Measurements from ENCODE around the gene DUOXA1.

Gene DUOXA1

GRCh38 chr15:45110256-45110820 lies 19.3 kb downstream of the DUOXA1 start:
- TF ChIP-seq SIN3A (IDR thresholded peaks at IDR 0.05; ENCODE audit: borderline replicate concordance, insufficient read depth, low read length) (no peak), FOXP2 (optimal IDR thresholded peaks at IDR 0.05; ENCODE audit: borderline replicate concordance, extremely low read depth, extremely low read length, insufficient read depth) (no peak), REST (IDR thresholded peaks at IDR 0.05; ENCODE audit: insufficient read depth in 1 of 2, low read depth in 2 of 2, low read length in 2 of 2) (no peak), POLR2AphosphoS5 (IDR thresholded peaks at IDR 0.05; ENCODE audit: low read depth, low read length) (no peak), TAF1 (IDR thresholded peaks at IDR 0.05; ENCODE audit: borderline replicate concordance, insufficient read depth, low read length) (no peak)

GRCh38 chr15:45107941-45108630 lies 21.6 kb downstream of the DUOXA1 start:
- no peak for TF ChIP-seq SIN3A (IDR thresholded peaks at IDR 0.05; ENCODE audit: borderline replicate concordance, insufficient read depth, low read length)
- TF ChIP-seq POLR2AphosphoS5 (IDR thresholded peaks at IDR 0.05; ENCODE audit: low read depth, low read length): no peak
- no peak for TF ChIP-seq FOXP2 (optimal IDR thresholded peaks at IDR 0.05; ENCODE audit: borderline replicate concordance, extremely low read depth, extremely low read length, insufficient read depth)
- no peak for TF ChIP-seq REST (IDR thresholded peaks at IDR 0.05; ENCODE audit: insufficient read depth in 1 of 2, low read depth in 2 of 2, low read length in 2 of 2)
- TF ChIP-seq TAF1 (IDR thresholded peaks at IDR 0.05; ENCODE audit: borderline replicate concordance, insufficient read depth, low read length): no peak

- no peak for TF ChIP-seq TAF1 (IDR thresholded peaks at IDR 0.05; ENCODE audit: borderline replicate concordance, insufficient read depth, low read length)
- TF ChIP-seq FOXP2 (optimal IDR thresholded peaks at IDR 0.05; ENCODE audit: borderline replicate concordance, extremely low read depth, extremely low read length, insufficient read depth): no peak
- no peak for TF ChIP-seq SIN3A (IDR thresholded peaks at IDR 0.05; ENCODE audit: borderline replicate concordance, insufficient read depth, low read length)
- no peak for TF ChIP-seq REST (IDR thresholded peaks at IDR 0.05; ENCODE audit: insufficient read depth in 1 of 2, low read depth in 2 of 2, low read length in 2 of 2)
- no peak for TF ChIP-seq POLR2AphosphoS5 (IDR thresholded peaks at IDR 0.05; ENCODE audit: low read depth, low read length)
These were observed 23.5 kb downstream of the DUOXA1 start for GRCh38 chr15:45106002-45106790.

- TF ChIP-seq POLR2AphosphoS5 (IDR thresholded peaks at IDR 0.05; ENCODE audit: low read depth, low read length) (no peak), TAF1 (IDR thresholded peaks at IDR 0.05; ENCODE audit: borderline replicate concordance, insufficient read depth, low read length) (no peak), FOXP2 (optimal IDR thresholded peaks at IDR 0.05; ENCODE audit: borderline replicate concordance, extremely low read depth, extremely low read length, insufficient read depth) (no peak), REST (IDR thresholded peaks at IDR 0.05; ENCODE audit: insufficient read depth in 1 of 2, low read depth in 2 of 2, low read length in 2 of 2) (no peak), SIN3A (IDR thresholded peaks at IDR 0.05; ENCODE audit: borderline replicate concordance, insufficient read depth, low read length) (no peak)
These were observed 24.1 kb downstream of the DUOXA1 start for GRCh38 chr15:45105586-45105985.
